OCI-LY1 (cell line): ENCODE measurements around the gene RABGAP1L.

ENCODE experiments used
- H2AFZ ChIP-seq: fragments of 200-600 bp; sonication (generic), shearing (Covaris generic); 2 replicates; pipeline ENCODE4 v1.6.0; 2014; ENCODE audit warnings: antibody characterized with exemption, mild to moderate bottlenecking, low read length
- H3F3A ChIP-seq: fragments of 200-600 bp; sonication (generic), shearing (Covaris generic); 2 replicates; pipeline ENCODE4 v1.6.0; 2014; ENCODE audit warnings: mild to moderate bottlenecking, antibody characterized with exemption, low read length, moderate library complexity; ENCODE audit not compliant: insufficient read depth
- H3K27ac ChIP-seq: fragments of 200-600 bp; sonication (generic); 2 replicates; pipeline ENCODE4 v1.5.1; 2014; ENCODE audit warnings: low read length, mixed run types, mild to moderate bottlenecking, low read depth; ENCODE audit not compliant: poor library complexity, severe bottlenecking
- H3K27me3 ChIP-seq: fragments of 200-600 bp; sonication (generic); 2 replicates; pipeline ENCODE4 v1.6.0; 2014; ENCODE audit warnings: antibody characterized with exemption, mild to moderate bottlenecking, low read length, moderate library complexity; ENCODE audit not compliant: insufficient read depth
- H3K36me3 ChIP-seq: fragments of 200-600 bp; sonication (generic); 2 replicates; pipeline ENCODE4 v1.6.1; 2014; ENCODE audit warnings: mild to moderate bottlenecking, antibody characterized with exemption, low read length, moderate library complexity, mixed read lengths; ENCODE audit not compliant: insufficient read depth
- H3K4me1 ChIP-seq: fragments of 200-600 bp; sonication (generic); 2 replicates; pipeline ENCODE4 v1.5.1; 2014; ENCODE audit warnings: mild to moderate bottlenecking, low read length, moderate library complexity; ENCODE audit not compliant: insufficient read depth, severe bottlenecking
- H3K4me2 ChIP-seq: fragments of 200-600 bp; sonication (generic), shearing (Covaris generic); 2 replicates; pipeline ENCODE4 v1.6.1; 2014; ENCODE audit warnings: low read length
- H3K4me3 ChIP-seq: fragments of 200-600 bp; sonication (generic); 2 replicates; pipeline ENCODE4 v1.5.1; 2014; ENCODE audit warnings: low read length, low read depth, mild to moderate bottlenecking, mixed read lengths; ENCODE audit not compliant: poor library complexity, severe bottlenecking
- H3K79me2 ChIP-seq: fragments of 200-600 bp; shearing (Covaris generic); 2 replicates; pipeline ENCODE4 v1.6.1; 2016; ENCODE audit warnings: mixed run types, low read length, mixed read lengths; ENCODE audit not compliant: insufficient read depth
- H3K9ac ChIP-seq: fragments of 200-600 bp; sonication (generic), shearing (Covaris generic); 2 replicates; pipeline ENCODE4 v1.6.1; 2014; ENCODE audit warnings: mild to moderate bottlenecking, low read length, mixed read lengths
- H3K9me2 ChIP-seq: fragments of 200-600 bp; sonication (generic), shearing (Covaris generic); 2 replicates; pipeline ENCODE4 v1.6.1; 2014; ENCODE audit warnings: low read depth, mild to moderate bottlenecking, low read length, mixed read lengths
- H3K9me3 ChIP-seq: fragments of 200-600 bp; shearing (Covaris generic); 2 replicates; pipeline ENCODE4 v1.6.1; 2014; ENCODE audit warnings: low read length, mixed read lengths
- H4K20me1 ChIP-seq: fragments of 200-600 bp; sonication (generic), shearing (Covaris generic); 2 replicates; pipeline ENCODE4 v1.6.0; 2016; ENCODE audit warnings: mild to moderate bottlenecking, low read length; ENCODE audit not compliant: insufficient read depth
- CTCF ChIP-seq: fragments of 200-600 bp; sonication (generic), shearing (Covaris generic); IDR thresholded peaks from 2 replicates; pipeline ENCODE4 v1.5.1; 2017; ENCODE audit warnings: mild to moderate bottlenecking, antibody characterized with exemption, low read length, moderate library complexity, mixed read lengths
- EZH2 ChIP-seq: fragments of 200-600 bp; sonication (generic), shearing (Covaris generic); IDR thresholded peaks from 2 replicates; pipeline ENCODE4 v1.8.0; 2017; ENCODE audit warnings: borderline replicate concordance, mixed run types, mild to moderate bottlenecking, antibody characterized with exemption, low read length, moderate library complexity, mixed read lengths

The RABGAP1L gene

GRCh38 chr1:174297351-174297750, 138.0 kb downstream of the RABGAP1L start:
- H3K36me3 ChIP-seq, result peaks cover 88% of the 10 kb centered on the region
- no peaks in the 10 kb centered on the region for H3K4me1 ChIP-seq

GRCh38 chr1:174301295-174302077, 142.2 kb downstream of the RABGAP1L start:
- no peaks in the 10 kb centered on the region for H3K9me2 ChIP-seq
- H3K27ac ChIP-seq, result no peak overlapping the region
- peaks cover 19% of the 10 kb centered on the region for H3K9me3 ChIP-seq
- H3K4me3 ChIP-seq, result no peak overlapping the region
- no peak for TF ChIP-seq EZH2
- TF ChIP-seq CTCF, result no peak
- H3K79me2 ChIP-seq, result peaks cover 23% of the 10 kb centered on the region; the same call in 1 of the 2 replicates
- no peaks in the 10 kb centered on the region for H4K20me1 ChIP-seq
- no peaks in the 10 kb centered on the region for H3F3A ChIP-seq
- no peak overlapping the region for H2AFZ ChIP-seq
- H3K4me1 ChIP-seq, result no peaks in the 10 kb centered on the region
- H3K27me3 ChIP-seq, result no peaks in the 10 kb centered on the region
- no peak overlapping the region for H3K4me2 ChIP-seq
- H3K9ac ChIP-seq, result no peak overlapping the region
- H3K36me3 ChIP-seq, result peaks cover 90% of the 10 kb centered on the region

More at GRCh38 chr1:174297351-174297750, 138.0 kb downstream of the RABGAP1L start:
- no peak overlapping the region for H3K27ac ChIP-seq
- no peak overlapping the region for H2AFZ ChIP-seq
- H3F3A ChIP-seq, result 0 out of 2 replicates have a peak, but pooled peaks cover 4% of the 10 kb centered on the region
- H3K27me3 ChIP-seq, result no peaks in the 10 kb centered on the region
- H4K20me1 ChIP-seq, result no peaks in the 10 kb centered on the region
- peaks cover 16% of the 10 kb centered on the region for H3K9me3 ChIP-seq
- no peak overlapping the region for H3K4me3 ChIP-seq
- TF ChIP-seq EZH2, result no peak
- no peak for TF ChIP-seq CTCF
- H3K9ac ChIP-seq, result no peak overlapping the region
- no peak overlapping the region for H3K4me2 ChIP-seq
- no peaks in the 10 kb centered on the region for H3K9me2 ChIP-seq
- H3K79me2 ChIP-seq, result peaks cover 7% of the 10 kb centered on the region; the same call in 1 of the 2 replicates

- no peaks in the 10 kb centered on the region for H3K9me2 ChIP-seq
- H3K79me2 ChIP-seq, result peaks cover 55% of the 10 kb centered on the region
- no peak overlapping the region for H3K4me3 ChIP-seq
- no peaks in the 10 kb centered on the region for H3K4me1 ChIP-seq
- no peaks in the 10 kb centered on the region for H4K20me1 ChIP-seq
- TF ChIP-seq CTCF, result no peak
- TF ChIP-seq EZH2, result no peak
- H3K9me3 ChIP-seq, result peaks cover 21% of the 10 kb centered on the region
- H3K27me3 ChIP-seq, result no peaks in the 10 kb centered on the region
- no peak overlapping the region for H2AFZ ChIP-seq
- no peak overlapping the region for H3K9ac ChIP-seq
- no peaks in the 10 kb centered on the region for H3F3A ChIP-seq
- no peak overlapping the region for H3K27ac ChIP-seq
- H3K36me3 ChIP-seq, result peaks cover 87% of the 10 kb centered on the region
- H3K4me2 ChIP-seq, result no peak overlapping the region
These were observed 149.3 kb downstream of the RABGAP1L start for GRCh38 chr1:174308604-174309003.
